HG02610 (cell line): ENCODE measurements around the gene MYO5B.

Experiments used
- ATAC-seq: cut with Tn5 transposase; IDR thresholded peaks from one replicate; pipeline ENCODE4 v1.9.1; 2021; ENCODE audit warnings: mild to moderate bottlenecking, moderate library complexity; ENCODE audit not compliant: unreplicated experiment

MYO5B gene

DNA sequence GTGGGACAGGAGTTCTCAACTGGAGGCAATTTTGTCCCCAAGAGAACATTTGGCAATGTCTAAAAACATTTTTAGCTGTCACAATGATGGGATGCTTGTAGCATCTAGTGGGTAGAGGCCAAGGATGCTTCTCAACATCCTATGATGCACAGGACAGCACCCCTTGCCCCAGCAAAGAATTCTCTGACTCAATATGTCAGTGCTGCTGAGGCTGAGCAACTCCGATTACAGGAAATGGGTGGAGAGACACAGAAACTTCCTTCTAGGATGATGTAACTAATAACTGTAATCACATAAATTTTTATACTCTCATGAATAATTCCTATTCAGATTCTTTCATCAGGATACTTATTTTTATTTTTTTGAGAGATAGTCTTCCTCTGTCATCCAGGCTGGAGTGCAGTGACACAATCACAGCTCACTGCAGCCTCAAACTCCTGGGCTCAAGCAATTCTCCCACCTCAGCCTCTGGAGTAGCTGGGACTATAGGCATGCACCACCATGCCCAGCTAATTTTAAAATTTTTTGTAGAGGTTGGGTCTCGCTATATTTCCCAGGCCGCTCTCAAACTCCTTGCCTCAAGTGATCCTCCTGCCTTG, 261.3 kb downstream of the MYO5B start:
- no peak for ATAC-seq

DNA sequence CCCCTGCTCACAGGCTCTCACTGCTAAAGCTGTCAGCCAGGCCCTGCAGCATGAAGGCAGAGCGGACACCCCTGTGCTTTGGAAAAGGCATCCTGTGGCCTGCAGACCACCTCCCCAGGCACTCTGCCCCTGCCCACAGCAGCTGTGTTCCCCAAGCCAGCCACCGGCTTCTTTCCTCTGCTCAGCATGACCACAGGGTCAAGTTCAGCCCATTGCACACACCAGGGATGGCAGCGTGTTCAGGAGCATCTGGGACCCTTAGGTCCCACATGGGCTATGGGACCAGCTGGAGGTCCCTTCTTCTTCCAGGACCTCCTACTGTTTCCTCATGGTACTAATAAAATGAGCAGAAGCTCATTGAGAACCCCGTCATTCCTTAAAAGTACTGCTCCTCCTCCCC, 263.2 kb downstream of the MYO5B start:
- ATAC-seq: no peak

DNA sequence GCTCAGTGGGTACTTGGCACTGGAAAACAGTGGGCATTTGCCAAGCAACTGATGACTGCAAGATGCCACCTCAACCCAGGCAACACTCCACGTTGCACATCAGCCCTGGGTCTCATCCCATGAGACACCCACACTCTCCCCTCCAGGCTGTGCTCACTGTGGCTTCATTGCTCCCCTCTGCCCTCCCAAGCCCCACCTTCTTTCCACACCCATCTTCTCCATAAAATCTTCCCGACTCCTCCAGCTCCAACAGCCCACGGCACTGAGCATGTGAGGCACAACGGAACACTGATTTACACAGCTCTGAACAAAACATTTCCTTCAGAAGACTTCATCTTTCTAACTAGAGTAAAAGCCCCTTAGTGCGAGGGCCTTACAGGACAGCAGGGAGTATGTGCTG, 263.8 kb downstream of the MYO5B start:
- no peak for ATAC-seq

DNA sequence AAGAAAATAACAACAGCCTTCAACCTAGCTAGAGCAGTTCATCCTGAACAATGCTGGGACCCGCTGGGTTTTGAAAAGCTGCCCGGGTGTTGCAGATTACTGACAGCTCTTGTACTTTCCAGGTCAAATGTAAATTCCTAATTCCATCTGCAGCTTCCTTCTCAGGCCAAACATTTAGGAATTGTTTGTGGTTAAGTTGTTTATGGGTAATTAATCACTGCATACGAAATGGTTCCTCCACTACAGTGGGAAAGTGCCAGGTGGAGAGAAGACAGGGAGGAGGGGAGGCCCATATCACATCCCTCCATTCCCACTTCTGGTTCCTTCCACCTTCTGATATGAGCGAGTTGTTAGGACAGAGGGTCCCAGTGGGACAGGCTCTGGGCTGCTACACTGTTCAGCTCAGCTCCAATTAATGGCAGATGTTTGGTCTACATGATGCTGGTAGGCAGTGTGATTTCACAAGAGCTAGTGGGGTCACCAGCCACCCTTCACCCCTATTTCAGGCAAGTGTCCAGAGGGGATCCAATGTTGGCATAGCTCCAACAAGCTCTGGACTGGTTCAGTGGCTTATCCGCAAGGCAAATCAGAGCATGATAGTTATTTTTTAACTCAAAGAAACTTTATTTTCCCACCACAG, 268.7 kb downstream of the MYO5B start:
- no peak for ATAC-seq

DNA sequence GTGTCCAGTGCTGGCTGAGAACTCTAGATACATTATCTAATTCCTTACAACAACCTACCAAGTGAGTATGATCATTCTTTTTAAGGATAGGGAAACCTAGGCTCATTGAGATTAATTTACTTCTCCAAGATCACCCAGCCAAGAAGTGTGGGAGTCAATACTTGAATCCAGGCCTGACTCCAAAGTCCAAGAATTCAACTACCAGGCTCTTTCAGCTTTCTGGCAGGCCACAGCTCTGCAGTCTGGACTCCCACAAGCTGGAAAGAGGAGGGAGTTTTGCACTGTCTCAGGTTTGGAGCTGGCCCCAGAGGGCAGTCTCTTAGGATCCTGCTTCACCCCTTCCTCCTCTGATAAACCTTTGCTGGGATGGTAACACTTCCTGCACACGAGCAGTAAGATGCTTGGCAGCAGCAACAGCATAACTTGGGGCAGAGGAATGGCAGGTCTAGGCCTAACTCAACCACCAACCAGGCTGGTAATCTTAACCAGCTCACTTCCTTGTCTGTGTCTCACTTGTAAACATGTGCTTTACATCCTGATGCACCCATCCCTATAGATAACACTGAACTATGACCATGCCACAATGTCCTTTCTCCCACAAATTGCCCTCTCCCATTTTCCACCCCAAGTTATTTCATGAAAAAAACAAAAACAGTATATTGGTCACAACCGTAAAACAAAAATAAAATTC, 270.5 kb downstream of the MYO5B start:
- no peak for ATAC-seq

DNA sequence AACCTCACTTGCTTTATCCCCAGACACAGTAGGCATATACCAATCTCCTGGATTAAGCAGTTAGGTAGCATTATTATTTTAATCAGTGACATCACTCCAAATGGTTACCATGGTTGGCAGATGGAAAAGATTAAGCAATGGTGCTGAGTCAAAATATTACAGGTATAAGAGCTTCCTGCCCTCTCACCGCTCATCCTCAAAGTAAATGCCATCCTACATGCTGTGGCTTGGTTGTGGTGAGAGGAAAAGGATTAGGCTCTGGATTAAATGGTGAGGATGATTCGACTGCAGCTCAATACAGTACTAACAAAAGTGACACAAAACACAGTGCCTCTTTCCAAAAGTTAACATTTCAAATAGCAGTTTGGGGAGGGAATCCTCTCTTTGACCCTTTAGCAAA, 272.7 kb downstream of the MYO5B start:
- ATAC-seq: no peak

DNA sequence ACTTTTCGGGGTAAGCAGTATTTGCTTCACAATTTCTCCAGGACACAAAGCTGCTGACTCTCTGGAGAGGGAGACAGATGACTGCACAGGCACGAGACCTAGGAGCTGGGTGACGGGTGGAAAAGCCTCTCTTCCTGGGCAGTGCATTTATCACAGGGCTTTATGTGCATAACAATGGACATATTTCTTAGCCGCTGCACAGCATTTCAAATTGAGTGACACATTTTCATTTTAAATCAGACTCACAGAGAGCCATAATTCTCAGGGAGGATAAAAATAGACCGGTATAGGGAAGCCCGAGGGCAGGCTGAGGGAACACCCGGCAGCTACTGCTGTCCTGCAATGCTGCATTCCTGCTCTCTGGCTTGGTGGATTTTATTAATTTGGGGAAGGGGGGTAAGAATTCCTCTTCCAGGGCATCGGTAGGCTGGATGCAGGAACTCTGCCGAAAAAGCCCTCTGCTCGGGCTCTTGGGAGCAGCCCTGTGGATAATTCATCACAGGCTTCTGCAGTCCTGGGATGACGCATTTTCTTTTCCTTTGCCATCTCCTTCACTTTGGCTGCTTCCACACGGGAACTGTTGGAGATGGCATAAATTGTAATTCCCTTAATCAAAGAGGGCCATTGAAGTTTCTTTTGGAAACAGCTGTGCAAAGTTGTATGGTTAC, 273.5 kb downstream of the MYO5B start:
- no peak for ATAC-seq

DNA sequence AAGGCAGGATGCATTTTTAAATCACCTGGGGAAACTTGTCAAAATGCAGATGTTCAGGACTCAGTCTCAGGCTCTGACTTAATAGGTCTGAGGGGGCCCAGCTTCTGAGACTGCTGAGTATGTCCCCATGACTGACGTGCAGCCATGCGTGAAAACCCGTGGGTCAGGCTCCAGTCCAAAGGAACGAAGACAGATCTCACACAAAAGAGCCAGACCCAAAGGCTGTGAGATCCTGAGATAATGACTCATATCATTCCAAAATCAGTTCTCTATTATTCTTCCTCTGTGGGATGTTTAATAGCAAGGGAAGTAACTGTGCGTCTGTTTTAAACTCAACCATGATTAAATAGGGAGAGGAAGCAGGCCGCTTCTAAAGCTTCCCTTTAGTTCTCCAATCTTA, 274.2 kb downstream of the MYO5B start:
- no peak for ATAC-seq

DNA sequence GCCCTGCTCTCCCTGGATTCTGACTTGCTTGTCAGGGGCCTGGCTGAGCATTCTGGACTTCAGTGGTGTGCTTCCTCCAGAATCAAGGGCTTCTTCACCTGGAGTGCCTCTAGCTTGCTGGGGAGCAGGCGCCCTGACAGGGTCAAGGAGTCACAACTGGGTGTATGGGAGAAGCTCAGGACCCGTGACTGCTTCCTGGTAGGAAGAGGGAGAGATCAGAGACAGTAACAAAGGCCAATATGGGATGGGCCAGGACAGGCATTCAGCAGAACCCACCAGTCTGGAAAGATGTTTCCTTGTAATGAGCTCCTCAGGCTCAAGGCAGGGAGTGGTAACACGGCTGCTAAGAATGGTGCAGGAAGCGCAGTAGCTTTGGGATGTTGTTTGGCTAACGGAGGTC, 277.2 kb downstream of the MYO5B start:
- no peak for ATAC-seq

DNA sequence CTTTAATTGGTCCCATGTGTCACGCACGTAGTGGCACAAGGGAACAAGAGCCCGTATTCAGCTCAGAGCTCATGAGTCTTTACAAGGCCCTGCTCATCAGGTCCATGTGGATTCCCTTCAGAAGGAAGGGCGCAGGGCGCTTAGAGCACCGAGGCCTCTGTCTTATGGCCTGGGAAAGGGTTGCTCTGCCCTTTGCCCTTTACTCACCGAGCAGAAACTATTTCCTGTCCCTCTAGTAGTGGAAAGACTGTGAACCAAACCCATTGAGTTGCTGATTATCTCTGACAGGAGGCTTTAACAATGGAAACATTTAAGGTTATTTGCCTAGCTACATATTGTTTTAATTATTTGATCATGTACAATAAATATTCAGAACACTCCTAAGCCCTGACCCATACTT, 279.6 kb downstream of the MYO5B start:
- ATAC-seq: no peak

DNA sequence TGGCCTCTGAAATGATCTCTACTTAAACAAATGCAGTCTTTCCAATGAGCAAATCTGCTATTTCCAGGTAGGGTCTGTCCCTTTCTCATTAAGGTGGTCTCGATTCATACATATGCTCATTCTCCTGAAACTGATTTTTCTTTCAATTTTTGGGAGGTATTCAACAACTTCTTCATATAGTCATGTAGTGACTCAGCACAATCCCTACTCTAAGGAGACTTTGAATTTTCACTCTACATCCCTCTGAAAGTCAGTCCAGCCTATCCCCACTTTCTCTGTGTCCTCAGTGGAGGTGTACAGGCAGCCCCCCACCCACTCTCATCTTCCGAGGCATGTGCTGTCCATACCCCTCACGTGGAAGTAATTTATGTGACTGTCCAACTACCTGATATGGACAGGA, 281.7 kb downstream of the MYO5B start:
- ATAC-seq: no peak

DNA sequence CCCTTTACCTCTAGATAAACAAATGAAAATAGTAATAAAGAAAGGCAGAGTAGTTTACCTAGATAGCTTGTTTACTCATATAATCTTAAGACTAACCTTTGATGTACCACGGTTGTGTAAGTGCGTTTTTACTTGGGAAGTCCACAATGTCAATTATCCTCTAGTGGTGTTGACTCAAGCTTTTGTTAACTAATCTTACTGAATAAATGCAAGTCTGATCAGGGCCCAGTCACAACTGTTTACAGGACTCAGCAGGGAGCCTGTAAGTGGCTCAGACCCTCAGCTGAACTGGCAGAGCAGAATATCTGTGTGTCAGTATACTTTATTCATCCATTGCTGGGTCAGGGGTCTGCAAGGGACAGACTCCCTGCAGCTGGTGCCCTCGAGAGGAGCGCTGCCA, 283.5 kb downstream of the MYO5B start:
- ATAC-seq: no peak

DNA sequence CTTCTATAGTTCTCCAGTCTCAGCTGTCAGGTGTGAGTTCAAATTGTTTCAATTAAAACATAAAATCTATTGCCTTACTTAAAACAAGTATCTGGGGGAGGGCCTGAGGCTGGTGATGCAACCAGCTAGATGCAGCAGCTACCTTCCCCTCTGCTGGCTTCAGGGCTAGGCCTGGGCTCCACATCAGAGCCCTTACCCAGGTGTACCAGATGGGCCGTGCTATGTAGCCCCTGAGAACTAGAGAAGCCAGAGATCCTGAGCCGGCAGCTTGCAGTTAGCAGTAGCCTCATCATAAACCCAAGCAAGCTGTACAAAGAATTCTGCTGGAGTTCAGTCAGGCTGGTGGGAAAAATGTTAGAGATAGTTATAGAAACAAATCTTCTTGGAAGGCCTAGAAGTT, 284.0 kb downstream of the MYO5B start:
- no peak for ATAC-seq

DNA sequence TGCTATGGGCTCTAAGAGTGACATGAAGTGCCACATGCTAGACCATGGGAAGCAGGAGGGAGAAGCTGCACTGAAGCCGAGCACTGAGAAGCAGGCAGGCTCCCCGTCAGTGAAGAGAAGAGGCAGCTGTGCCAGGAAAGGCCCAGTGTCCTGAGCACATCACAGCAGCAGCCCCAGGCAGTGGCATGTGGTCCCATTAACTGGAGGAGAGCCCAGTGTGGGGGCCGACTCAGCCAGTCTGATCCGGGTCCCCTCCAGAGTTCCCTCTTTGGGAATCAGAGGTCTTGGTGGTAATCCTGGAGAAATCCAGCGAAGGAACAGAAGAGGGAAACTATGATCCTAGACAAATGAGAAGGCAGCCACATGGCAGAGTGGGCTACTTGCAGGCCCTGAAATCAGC, 284.9 kb downstream of the MYO5B start:
- ATAC-seq: no peak

DNA sequence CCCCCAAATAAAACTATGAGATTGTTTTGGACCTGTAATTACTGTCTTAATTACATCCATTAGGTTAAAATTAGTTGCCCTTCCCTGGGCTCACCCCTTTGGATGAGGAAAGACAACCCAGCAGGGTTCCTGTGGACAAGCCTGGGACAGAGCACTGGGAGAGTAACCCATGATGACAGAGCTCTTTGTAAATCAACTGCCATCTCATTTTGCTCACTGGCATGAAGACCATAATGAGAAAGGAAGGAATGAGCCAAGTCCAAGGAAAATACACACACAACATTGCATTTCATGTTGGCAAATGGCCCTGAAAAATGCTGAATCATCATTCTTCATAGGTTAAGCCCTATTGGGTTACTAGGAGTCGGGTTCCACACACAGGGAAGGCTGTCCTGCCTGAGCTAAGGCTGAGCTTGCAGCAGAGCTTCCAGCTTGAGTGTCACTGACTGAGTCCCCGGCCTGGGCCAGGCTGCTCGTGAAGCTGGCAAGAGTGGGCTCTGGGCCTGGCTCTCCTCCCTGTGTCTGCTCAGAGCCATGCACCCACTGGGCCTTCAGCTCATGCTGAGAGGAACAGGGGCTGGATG, 287.5 kb downstream of the MYO5B start:
- ATAC-seq: no peak

DNA sequence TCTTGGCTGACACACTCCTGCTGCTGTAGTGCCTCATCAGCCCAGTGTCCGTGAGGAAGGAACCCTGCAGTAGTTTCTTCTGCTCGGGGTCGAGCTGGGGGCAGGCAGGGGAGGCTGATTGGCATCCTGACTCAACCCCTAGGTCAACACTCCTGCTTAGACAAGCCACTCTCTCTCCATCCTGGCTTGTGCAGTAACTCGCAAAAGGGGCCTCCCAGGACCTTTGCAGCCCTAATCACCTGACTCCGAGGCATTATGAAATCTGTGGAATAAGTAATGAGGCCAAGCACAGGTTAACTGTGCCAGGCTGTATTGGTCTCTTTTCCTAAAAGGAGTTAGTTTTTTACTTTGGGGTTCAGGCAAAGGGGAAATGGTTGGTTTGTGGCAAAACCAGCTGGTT, 289.2 kb downstream of the MYO5B start:
- no peak for ATAC-seq

DNA sequence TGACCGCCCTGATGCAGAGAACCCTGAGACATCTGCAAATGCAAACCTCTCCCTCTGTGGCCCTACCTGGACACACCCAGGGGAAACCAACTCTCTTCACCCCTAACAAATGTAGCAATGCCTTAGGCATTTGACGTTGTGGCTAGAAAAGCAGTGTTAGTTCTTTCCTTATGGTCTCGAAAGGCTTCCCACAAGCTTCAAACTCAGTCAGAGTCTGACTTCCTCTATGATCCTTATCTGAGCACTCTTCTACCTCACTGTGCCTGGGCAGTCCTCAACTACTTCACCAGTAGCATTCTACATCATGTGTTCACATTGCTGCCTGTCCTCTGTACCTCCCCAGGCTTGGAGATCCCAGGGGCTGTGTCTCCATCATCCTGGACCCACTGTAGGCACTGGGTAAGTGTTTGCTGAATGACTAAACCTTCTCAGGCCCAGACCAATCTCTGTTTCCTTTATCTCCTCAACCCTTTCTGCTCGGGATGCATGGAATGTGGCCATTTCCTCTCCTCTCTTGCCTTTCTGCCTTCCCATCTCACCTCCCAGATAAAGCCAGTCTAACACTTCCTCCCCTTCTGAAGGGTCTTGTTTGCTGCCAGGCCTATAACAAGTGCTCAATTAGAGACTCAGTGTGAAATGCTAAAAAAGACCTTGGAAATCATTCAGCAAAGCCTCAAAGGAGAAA, 289.9 kb downstream of the MYO5B start:
- ATAC-seq: no peak

DNA sequence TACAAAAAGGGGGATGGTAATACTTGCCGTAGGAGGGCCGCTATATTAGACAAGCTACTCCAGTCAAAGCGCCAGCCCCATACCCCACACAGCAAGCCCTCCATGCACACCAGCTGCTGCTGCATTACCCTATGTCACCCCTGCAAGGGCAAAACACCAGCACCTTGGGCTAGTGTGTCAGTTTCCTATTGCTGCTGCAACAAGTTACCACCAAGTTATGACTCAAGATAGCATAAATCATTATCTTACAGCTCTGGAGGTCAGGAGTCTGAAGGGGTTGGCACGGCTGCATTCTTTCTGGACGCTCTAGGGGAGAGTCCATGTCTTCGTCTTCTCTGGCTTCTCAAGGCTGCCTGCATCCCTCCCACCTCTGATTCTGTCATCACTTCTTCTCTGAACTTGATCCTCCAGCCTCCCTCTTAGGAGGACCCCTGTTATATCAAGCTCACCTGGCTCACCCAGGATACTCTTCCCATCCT, 293.0 kb downstream of the MYO5B start:
- ATAC-seq: no peak

DNA sequence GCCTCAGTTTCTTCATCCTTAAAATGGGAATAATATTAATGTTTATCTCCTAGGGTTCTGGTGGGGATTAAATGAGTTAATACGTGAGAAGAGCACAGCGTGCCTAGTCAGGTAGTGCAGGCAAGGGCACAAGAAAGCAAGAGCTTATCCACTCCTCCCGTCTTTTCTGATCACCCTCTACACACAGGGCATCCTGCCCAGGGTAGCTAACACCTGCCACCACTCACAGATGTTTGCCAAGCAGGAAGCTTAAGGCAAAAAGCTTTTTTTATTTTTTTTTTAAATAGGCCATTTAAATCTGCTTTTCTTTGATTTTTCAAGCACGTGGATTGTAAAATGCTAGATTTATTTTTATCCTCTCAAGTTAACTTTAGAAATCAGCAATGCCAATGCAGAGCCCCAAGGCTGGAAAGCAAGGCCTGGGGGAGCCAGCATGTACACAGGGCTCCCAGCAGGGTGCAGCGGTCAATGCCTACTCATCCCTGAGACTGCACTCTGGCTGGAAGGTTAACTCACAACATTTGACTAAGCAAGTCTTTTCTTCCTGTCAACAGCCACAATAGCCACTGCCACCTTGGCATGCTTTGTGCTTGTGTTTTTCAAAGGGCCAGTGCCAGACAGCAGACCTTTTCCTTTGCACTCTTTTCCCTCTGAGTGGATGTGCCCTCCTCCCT, 295.2 kb downstream of the MYO5B start:
- ATAC-seq: no peak

DNA sequence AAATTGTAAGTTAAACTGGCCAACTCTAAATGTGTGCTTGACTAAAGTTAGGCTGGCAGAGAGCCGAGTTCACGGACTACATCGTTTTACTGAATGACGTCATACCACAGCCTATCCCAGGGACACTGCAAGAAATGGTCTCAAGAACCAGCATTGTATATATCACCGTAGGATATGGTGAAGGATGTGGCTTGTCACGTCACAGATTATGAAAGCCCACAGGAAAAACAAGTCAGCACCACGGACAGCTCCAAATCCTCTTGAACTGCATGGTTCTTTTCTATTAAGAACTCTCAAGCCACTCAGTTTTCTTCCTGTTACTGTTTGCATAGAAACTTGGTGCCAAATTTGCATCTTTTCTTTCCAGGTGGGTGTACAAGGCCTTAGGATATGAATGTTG, 296.5 kb downstream of the MYO5B start:
- no peak for ATAC-seq
